Measurements from ENCODE around the gene DRD2. TPM values are rescaled to one million over a fixed set of nuclear protein-coding genes. Genes with fewer than 3 reads are reported as not detected.

The DRD2 gene
- total RNA-seq, 1 donor from 2014 or later, result not detected

- TF ChIP-seq CTCF (conservative IDR thresholded peaks at IDR 0.05; ENCODE audit: low read depth, low read length), result no peak
- DNase-seq (ENCODE audit: low read depth), result no peak
Measured at GRCh38 chr11:113397821-113398220, 77.4 kb downstream of the DRD2 start.

GRCh38 chr11:113397212-113397611 lies 78.0 kb downstream of the DRD2 start:
- DNase-seq (ENCODE audit: low read depth), result no peak
- H3K4me3 ChIP-seq (ENCODE audit: low read depth, low read length), result no peak overlapping the region
- no peak for TF ChIP-seq CTCF (conservative IDR thresholded peaks at IDR 0.05; ENCODE audit: low read depth, low read length)

More at GRCh38 chr11:113397821-113398220, 77.4 kb downstream of the DRD2 start:
- no peak overlapping the region for H3K4me3 ChIP-seq (ENCODE audit: low read depth, low read length)

GRCh38 chr11:113396690-113397089 lies 78.5 kb downstream of the DRD2 start:
- TF ChIP-seq CTCF (conservative IDR thresholded peaks at IDR 0.05; ENCODE audit: low read depth, low read length), result no peak
- no peak overlapping the region for H3K4me3 ChIP-seq (ENCODE audit: low read depth, low read length)
- no peak for DNase-seq (ENCODE audit: low read depth)

- no peak overlapping the region for H3K4me3 ChIP-seq (ENCODE audit: low read depth, low read length)
- TF ChIP-seq CTCF (conservative IDR thresholded peaks at IDR 0.05; ENCODE audit: low read depth, low read length), result no peak
- DNase-seq (ENCODE audit: low read depth), result no peak
Measured at GRCh38 chr11:113395782-113396336, 79.3 kb downstream of the DRD2 start.

- no peak for DNase-seq (ENCODE audit: low read depth)
- no peak for TF ChIP-seq CTCF (conservative IDR thresholded peaks at IDR 0.05; ENCODE audit: low read depth, low read length)
- H3K4me3 ChIP-seq (ENCODE audit: low read depth, low read length), result no peak overlapping the region
Measured at GRCh38 chr11:113394919-113395318, 80.3 kb downstream of the DRD2 start.

- no peak overlapping the region for H3K4me3 ChIP-seq (ENCODE audit: low read depth, low read length)
- no peak for TF ChIP-seq CTCF (conservative IDR thresholded peaks at IDR 0.05; ENCODE audit: low read depth, low read length)
- no peak for DNase-seq (ENCODE audit: low read depth)
Measured at GRCh38 chr11:113393501-113393985, 81.7 kb downstream of the DRD2 start.

- no peak for TF ChIP-seq CTCF (conservative IDR thresholded peaks at IDR 0.05; ENCODE audit: low read depth, low read length)
- no peak overlapping the region for H3K4me3 ChIP-seq (ENCODE audit: low read depth, low read length)
- no peak for DNase-seq (ENCODE audit: low read depth)
Measured at GRCh38 chr11:113392236-113392921, 82.8 kb downstream of the DRD2 start.

Measured in epithelial cell of proximal tubule (primary cell).